Stomach (tissue), 4 donors: ENCODE measurements around the gene INVS.

Source experiments
- POLR2AphosphoS5 ChIP-seq, 3 donors: sonication (generic); formaldehyde crosslinking; IDR thresholded peaks; one replicate each; pipeline ENCODE4 v1.6.1; 2016; ENCODE audit warnings: antibody characterized with exemption in 3 of 3
- TF ChIP-seq, protein P1 (sequence below), 7 experiments: fragments of 450-650 bp in 4 of 7; fragments of 200-600 bp in 3 of 7; sonication (generic) in 3 of 7; IDR thresholded peaks; one replicate each; pipeline ENCODE4 v1.5.1; 2016 to 2019; ENCODE audit warnings: antibody characterized with exemption in 7 of 7, control low read depth in 2 of 7, mild to moderate bottlenecking in 1 of 7

DNA sequence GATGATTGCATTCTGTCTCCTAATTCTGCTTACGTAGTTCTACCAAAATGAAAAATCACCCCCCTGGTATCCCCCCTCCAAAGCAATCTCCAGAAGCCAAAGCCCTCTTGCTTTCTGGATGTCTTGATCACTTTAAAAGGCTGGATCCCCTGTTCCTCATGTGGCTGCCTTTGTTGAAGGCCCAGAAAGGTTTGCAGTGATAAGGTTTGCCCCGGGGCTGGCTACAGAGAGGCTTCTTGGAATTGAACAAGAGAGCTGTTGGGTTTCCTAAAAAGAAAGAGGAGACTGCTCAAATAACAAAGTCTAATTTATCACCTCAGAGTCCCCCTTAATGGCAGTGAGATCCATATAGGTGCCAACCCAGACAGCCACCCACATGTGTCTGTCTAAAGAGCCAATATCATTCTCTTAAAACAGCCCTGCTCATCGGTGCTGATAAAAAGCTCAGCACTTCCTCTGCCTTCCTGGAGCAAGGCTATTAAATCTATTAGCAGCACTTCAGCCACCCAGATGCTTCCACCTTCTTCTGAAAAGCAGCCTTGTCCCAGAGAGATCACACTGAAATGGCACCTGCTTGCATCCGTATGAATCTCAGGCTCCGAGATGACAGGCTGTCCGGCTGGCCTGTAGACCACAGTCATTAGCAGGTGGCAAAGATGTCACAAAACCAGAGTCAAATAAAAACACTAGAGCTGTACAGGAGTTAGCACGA lies 182.8 kb downstream of the INVS start:
- TF ChIP-seq POLR2AphosphoS5 (IDR thresholded peaks at IDR 0.05), result no peak
- TF ChIP-seq, protein P1, sequence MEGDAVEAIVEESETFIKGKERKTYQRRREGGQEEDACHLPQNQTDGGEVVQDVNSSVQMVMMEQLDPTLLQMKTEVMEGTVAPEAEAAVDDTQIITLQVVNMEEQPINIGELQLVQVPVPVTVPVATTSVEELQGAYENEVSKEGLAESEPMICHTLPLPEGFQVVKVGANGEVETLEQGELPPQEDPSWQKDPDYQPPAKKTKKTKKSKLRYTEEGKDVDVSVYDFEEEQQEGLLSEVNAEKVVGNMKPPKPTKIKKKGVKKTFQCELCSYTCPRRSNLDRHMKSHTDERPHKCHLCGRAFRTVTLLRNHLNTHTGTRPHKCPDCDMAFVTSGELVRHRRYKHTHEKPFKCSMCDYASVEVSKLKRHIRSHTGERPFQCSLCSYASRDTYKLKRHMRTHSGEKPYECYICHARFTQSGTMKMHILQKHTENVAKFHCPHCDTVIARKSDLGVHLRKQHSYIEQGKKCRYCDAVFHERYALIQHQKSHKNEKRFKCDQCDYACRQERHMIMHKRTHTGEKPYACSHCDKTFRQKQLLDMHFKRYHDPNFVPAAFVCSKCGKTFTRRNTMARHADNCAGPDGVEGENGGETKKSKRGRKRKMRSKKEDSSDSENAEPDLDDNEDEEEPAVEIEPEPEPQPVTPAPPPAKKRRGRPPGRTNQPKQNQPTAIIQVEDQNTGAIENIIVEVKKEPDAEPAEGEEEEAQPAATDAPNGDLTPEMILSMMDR (IDR thresholded peaks at IDR 0.05), result no peak
